Adrenal gland (tissue), 12 donors: ENCODE measurements around the gene PEX10. TPM values are rescaled to one million over a fixed set of nuclear protein-coding genes. Genes with fewer than 3 reads are reported as not detected.

ENCODE experiments used
- DNase-seq, 7 donors: peaks; one replicate each; pipeline ENCODE4 v3.0.0-alpha.2; 2019 to 2020
- H3K27ac ChIP-seq, 5 donors: fragments of 200-600 bp; sonication (generic) in 4 of 5; 1 replicate in 3 of 5; 2 replicates in 2 of 5; pipeline versions ENCODE4 v1.5.1 to v1.8.0; 2016 to 2020; ENCODE audit warnings: mild to moderate bottlenecking in 1 of 5
- H3K27me3 ChIP-seq: fragments of 200-600 bp; 2 replicates; pipeline ENCODE4 v1.8.0; 2021
- H3K36me3 ChIP-seq, 2 donors: fragments of 200-600 bp; replicated peaks in 1 of 2; 1 replicate in 1 of 2; 2 replicates in 1 of 2; pipeline versions ENCODE4 v1.5.1 to v1.8.0; 2018 to 2022
- H3K4me1 ChIP-seq, 2 donors: fragments of 200-600 bp; replicated peaks in 1 of 2; 1 replicate in 1 of 2; 2 replicates in 1 of 2; pipeline versions ENCODE4 v1.5.1 to v1.8.0; 2018 to 2021
- H3K4me3 ChIP-seq, 4 donors: fragments of 200-600 bp; sonication (generic) in 3 of 4; one replicate each; pipeline ENCODE4 v1.5.1; 2016 to 2018
- H3K9me3 ChIP-seq, 3 donors: fragments of 200-600 bp; sonication (generic) in 1 of 3; replicated peaks in 1 of 3; 1 replicate in 2 of 3; 2 replicates in 1 of 3; pipeline versions ENCODE4 v1.5.1 to v1.8.0; 2016 to 2021
- CTCF ChIP-seq, 6 experiments: fragments of 450-650 bp in 4 of 6; fragments of 200-600 bp in 2 of 6; sonication (generic) in 1 of 6; IDR thresholded peaks; 1 replicate in 5 of 6; 2 replicates in 1 of 6; pipeline versions ENCODE4 v1.5.1 to v1.8.0; 2016 to 2021; ENCODE audit warnings: antibody characterized with exemption in 6 of 6, mild to moderate bottlenecking in 2 of 6, moderate library complexity in 1 of 6
- POLR2A ChIP-seq, 2 donors: fragments of 450-650 bp; IDR thresholded peaks; one replicate each; pipeline ENCODE4 v1.6.1; 2017; ENCODE audit warnings: antibody characterized with exemption in 2 of 2, mild to moderate bottlenecking in 2 of 2, moderate library complexity in 1 of 2
- WGBS, 4 donors: extraction: QIAGEN DNeasy Blood & Tissue Kit in 2 of 4; methylation state at CpG; one replicate each; pipeline versions ENCODE4 v1.1.5 to v1.1.7; 2013 to 2017; 5-methylcytosine and 5-hydroxymethylcytosine counted together
- intact Hi-C, 2 donors: fragments of 100-400 bp; cut with DNase I; formaldehyde crosslinking; loops; one replicate each; pipeline versions ENCODE4 v1.14.1 to v1.15.0; 2022 to 2023
- polyA plus RNA-seq, 3 donors: library from polyadenylated mRNA; stranded (reverse); fragments of 200-250 nt in 2 of 3; fragments of 350-450 nt in 1 of 3; fragmentation: Illumina TruSeq in 1 of 3; extraction: RNeasy Lipid Tissue Mini Kit (QIAGEN cat#74804) in 1 of 3; gene quantifications; one replicate each; pipeline ENCODE4 v1.2.3, GENCODE V29; 2013 to 2014
- total RNA-seq, 9 donors: library from RNA; depleted of rRNA in 4 of 9; stranded (reverse); fragments of >200 nt in 4 of 9; fragments of 120-200 nt in 1 of 9; fragmentation: NEBNext Ultra II Directional in 1 of 9; extraction: Animal tissue kit (Norgen Biotek cat#: 25700) in 1 of 9; gene quantifications; one replicate each; pipeline versions ENCODE4 v1.1.0 to v1.2.4, GENCODE V29; 2013 to 2023
- donor health status: healthy with polysubstance abuse.
- donor health status: Bipolar disorder and iron deficiency.
- donor health status: DM: yes; HTN: yes; CAD: no.
- donor health status: DM: no; HTN: no; CAD: no.
- donor health status: DM: no; HTN: no; CAD: no.
- donor health status: DM: yes; HTN: yes; CAD: no.

The PEX10 gene
- total and polyA plus RNA-seq, 12 donors, result 25.3 to 81.5 (median 44.7) TPM

- Histone ChIP-seq H3K27me3 (no peaks in the 10 kb centered on the region), H3K4me1 (peaks cover 15 to 39% of the 10 kb centered on the region in 2 donors), H3K9me3 (no peaks in the 10 kb centered on the region), H3K4me3 (no peak overlapping the region), H3K36me3 (peaks cover 0 to 85% of the 10 kb centered on the region in 2 donors), H3K27ac (peak overlapping the region in 1 of 5 donors; percentile 11)
- intact Hi-C loops, result no loop called here
- DNase-seq, result no peak
- WGBS, 4 donors, result 89 to 91% (median 89%) methylated on average over 12 to 19 of the region's 19 CpGs
- TF ChIP-seq CTCF (IDR thresholded peaks at IDR 0.05) (no peak), POLR2A (IDR thresholded peaks at IDR 0.05) (no peak)
Observed at GRCh38 chr1:2403273-2403672, 9.1 kb downstream of the PEX10 start.

GRCh38 chr1:2402420-2402819 lies 9.9 kb downstream of the PEX10 start:
- peaks cover 0 to 91% of the 10 kb centered on the region in 2 donors for H3K36me3 ChIP-seq
- H3K9me3 ChIP-seq, result no peaks in the 10 kb centered on the region
- 49 to 58% (median 55%) methylated on average over 8 to 23 of the region's 23 CpGs for WGBS, 4 donors
- H3K27me3 ChIP-seq, result no peaks in the 10 kb centered on the region
- intact Hi-C loops, result no loop called here
- peak overlapping the region in 2 of 5 donors; percentile 11 to 49 for H3K27ac ChIP-seq
- peak in 1 of 7 donors; percentile 52 for DNase-seq
- peaks cover 13 to 32% of the 10 kb centered on the region in 2 donors for H3K4me1 ChIP-seq
- no peak overlapping the region for H3K4me3 ChIP-seq
- TF ChIP-seq CTCF (IDR thresholded peaks at IDR 0.05) (no peak), POLR2A (IDR thresholded peaks at IDR 0.05) (no peak)

- H3K27me3 ChIP-seq, result no peaks in the 10 kb centered on the region
- intact Hi-C loops, result no loop called here
- H3K4me1 ChIP-seq, result peaks cover 13 to 19% of the 10 kb centered on the region in 2 donors
- H3K27ac ChIP-seq, result no peak overlapping the region
- peaks cover 0 to 93% of the 10 kb centered on the region in 2 donors for H3K36me3 ChIP-seq
- H3K9me3 ChIP-seq, result no peaks in the 10 kb centered on the region
- H3K4me3 ChIP-seq, result no peak overlapping the region
- TF ChIP-seq CTCF (IDR thresholded peaks at IDR 0.05), result no peak
- TF ChIP-seq POLR2A (IDR thresholded peaks at IDR 0.05), result no peak
- no peak for DNase-seq
- WGBS, 4 donors, result 84 to 89% (median 87%) methylated on average over 10 to 14 of the region's 14 CpGs
Observed at GRCh38 chr1:2400950-2401649, 11.3 kb downstream of the PEX10 start.

- TF ChIP-seq POLR2A (IDR thresholded peaks at IDR 0.05) (no peak), CTCF (IDR thresholded peaks at IDR 0.05) (no peak)
- H3K9me3 ChIP-seq, result no peaks in the 10 kb centered on the region
- peaks cover 0 to 93% of the 10 kb centered on the region in 2 donors for H3K36me3 ChIP-seq
- DNase-seq, result no peak
- 88 to 93% (median 89%) methylated on average over 10 of the region's 10 CpGs for WGBS, 4 donors
- peaks cover 12 to 13% of the 10 kb centered on the region in 2 donors for H3K4me1 ChIP-seq
- no peak overlapping the region for H3K4me3 ChIP-seq
- no peak overlapping the region for H3K27ac ChIP-seq
- no peaks in the 10 kb centered on the region for H3K27me3 ChIP-seq
- intact Hi-C loops, result no loop called here
Observed at GRCh38 chr1:2400576-2400909, 11.8 kb downstream of the PEX10 start.
